GM18502 (cell line): ENCODE data around the gene C18orf63.

ENCODE experiments used
- ATAC-seq: cut with Tn5 transposase; IDR thresholded peaks from one replicate; pipeline ENCODE4 v1.9.1; 2021; ENCODE audit warnings: mild to moderate bottlenecking; ENCODE audit not compliant: unreplicated experiment, poor library complexity

C18orf63 gene

GRCh38 chr18:74368901-74369705, 53.5 kb downstream of the C18orf63 start:
- ATAC-seq: no peak

DNA sequence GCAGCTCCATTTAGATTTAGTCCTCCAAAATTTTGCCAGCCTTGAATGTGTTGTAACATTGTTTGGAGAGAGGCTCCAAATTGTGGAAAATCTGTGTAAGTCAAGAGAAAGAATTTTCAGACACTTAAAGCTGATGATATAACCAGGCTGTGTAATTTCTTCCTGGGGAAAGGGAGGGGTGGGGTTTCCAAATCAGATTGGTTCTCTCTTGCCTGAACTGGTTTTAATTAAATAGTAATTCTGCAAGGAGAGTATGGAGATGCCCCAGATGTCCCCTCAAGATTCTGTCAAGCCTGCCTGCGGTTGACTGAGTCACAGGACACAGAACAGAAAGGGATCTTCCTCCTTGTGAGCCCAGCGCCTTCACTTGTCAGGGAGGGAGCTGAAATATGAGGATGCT, 54.5 kb downstream of the C18orf63 start:
- no peak for ATAC-seq

GRCh38 chr18:74373428-74373827, 57.8 kb downstream of the C18orf63 start:
- ATAC-seq: no peak

DNA sequence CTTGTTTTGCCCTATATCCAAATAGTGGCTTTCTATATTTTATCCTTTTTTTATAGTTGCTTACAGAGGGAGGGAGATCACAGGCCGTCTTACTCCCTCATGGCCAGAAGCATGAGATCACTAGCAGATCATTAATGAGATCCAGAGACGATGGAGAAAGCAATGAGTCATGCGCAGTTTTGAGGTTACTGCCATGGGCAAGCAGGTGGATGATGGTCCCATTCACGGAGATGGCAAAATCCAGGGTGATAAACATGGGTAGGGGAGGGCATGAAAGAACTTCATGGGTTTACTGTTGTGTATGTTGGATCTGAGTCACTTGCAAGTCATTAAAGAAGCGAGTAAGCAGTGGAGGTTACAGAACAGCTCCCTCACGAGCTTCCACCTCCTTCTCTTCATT, 60.4 kb downstream of the C18orf63 start:
- ATAC-seq: no peak

DNA sequence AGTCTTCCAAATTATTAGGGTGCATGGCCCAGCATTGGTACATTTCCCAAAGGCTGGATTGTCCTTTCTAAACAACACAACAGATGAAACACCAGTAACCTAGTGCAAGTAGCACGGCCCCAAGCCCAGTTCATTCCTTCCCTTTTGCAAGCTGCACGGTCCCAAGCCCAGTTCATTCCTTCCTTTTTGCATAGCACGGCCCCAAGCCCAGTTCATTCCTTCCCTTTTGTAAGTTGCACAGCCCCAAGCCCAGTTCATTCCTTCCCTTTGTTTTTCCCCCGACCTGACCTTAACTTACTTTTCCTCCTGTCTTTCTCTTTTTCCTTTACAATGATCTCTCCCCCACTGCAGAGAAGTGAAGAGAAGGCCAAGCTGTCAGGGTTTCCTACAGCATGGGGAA, 60.9 kb downstream of the C18orf63 start:
- ATAC-seq: no peak

- ATAC-seq: peak; percentile 14
Observed at GRCh38 chr18:74377776-74378175, 62.1 kb downstream of the C18orf63 start.

- peak; percentile 62 for ATAC-seq
Observed at GRCh38 chr18:74378179-74378682, 62.6 kb downstream of the C18orf63 start.

DNA sequence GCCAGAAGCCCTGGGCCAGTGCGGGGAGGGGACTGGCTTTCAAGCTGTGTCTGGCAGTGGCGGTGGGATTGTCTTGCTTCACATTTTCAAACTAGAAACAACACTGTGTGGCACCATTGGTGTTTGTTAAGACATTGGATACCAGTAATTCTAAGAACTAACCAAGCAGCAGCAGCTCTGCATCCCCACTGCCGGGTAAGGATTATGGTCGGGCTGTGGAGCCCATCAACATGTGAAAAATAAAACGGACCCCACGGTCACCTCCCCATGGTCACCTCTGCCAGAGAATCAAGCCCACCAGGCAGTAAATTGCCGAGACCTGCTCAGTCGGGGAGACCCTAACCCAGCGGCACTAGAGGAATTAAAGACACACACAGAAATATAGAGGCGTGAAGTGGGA, 65.3 kb downstream of the C18orf63 start:
- no peak for ATAC-seq

DNA sequence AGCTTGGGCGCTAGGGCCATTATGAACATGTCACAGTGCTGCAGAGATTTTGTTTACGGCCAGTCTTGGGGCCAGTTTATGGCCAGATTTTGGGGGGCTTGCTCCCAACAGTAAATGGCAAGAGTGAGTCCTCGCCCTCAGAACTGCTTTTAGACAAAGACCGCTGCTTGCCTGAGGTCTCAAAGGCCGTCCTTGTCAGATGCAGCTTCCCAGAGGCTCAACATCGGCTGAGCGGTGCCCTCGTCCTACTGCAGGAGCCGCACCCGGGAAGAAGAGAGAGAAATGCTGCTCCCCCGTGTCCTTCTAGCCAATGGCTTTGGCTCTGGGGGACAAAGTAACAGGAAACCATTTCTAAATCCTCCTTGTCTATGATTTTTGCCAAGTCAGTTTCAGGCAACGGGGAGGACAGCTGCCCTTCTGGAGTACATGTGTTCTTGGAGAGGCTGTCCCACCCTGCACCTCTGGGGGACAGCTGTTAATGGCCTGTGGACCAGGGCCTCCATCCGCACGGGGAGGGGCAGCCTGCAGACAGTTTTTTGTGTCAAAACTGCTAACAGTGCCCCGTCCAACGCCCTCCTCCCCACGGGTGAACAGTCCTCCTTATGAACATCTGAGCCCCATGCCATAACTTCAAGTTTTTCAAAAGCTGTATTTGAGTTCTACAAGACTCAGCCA, 66.1 kb downstream of the C18orf63 start:
- ATAC-seq: no peak

DNA sequence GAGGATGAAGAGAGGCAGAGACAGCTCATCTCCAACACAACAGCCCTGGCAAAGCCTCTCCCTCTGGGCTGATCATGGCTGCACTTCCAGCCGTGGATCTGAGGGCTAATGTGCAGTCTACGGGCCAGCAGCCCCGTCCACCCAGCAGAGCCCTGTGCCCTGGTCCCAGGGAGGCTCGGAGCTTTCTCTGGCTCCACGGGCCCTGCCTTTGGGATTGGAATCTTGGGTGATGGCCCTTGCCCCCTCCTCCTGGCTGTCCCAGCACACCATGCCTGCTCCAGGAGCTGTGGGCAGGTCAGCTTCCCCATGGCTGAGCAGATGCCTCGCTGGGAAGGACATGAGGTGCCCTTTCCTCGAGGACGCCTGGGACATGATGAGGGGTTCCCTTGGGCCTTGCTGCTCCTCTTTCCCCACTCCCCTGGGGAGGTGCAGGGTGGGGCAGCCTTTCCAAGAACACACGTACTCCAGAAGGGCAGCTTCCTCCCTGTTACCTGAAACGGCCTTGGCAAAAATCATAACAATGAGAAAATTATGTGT, 66.9 kb downstream of the C18orf63 start:
- ATAC-seq: no peak

DNA sequence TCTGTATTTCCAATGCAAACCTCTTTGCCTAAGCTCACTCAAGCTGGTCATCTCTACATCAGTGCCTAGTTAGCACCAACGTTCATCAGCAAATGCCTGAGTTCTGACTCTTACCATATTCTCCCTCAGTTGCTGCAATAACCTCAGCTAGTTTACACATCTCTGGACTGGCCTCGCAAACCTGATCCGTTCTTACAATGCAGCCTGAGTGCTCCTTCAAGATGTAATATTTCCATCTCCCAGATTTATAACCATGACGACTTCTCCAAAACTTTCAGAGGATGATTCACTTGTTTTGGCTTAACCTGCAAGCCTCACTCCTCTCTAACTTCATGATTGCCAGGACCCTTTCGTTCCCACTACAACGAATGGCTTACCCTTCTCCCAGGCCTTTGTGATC, 71.7 kb downstream of the C18orf63 start:
- no peak for ATAC-seq

- ATAC-seq: no peak
Observed at GRCh38 chr18:74388227-74388626, 72.6 kb downstream of the C18orf63 start.

- no peak for ATAC-seq
Observed at GRCh38 chr18:74389171-74389927, 73.7 kb downstream of the C18orf63 start.

GRCh38 chr18:74389991-74390390, 74.4 kb downstream of the C18orf63 start:
- ATAC-seq: no peak

DNA sequence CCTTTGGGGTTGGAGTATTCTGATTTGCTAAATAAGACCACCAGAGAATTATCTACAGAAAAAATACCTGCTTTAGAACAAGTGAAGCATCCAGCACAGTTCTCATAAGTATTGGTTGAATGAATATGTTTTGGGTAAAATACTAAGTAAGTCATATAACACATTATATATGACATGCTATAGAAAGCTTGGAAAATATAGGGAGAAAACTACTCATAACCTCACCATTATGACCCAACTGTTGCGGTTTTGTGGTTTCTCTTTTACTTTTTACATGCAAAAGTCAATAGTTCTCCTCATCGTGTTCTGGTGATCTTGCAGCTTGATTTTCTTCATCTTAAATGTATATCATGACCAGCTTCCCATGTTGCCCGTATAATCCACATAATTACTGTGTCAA, 75.3 kb downstream of the C18orf63 start:
- no peak for ATAC-seq

DNA sequence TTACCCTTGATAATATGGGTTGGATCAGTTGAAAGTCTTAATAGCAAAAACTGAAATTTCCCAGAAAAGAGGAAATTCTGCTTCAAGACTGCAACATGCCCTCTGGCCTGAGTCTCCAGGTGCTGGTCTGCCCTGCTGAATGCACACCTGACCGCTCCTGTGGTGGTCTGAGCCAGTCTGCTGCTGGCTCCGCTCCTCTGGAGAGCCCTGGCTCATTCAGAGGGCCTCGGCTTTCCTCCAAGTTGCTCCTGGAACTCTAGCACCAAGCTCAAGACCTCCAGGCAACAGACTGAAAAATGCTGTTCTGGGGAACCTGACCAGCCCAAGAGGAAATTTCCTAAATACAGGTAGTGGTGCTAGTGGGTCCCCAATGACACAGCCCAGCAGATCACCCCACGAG, 76.7 kb downstream of the C18orf63 start:
- ATAC-seq: no peak

- ATAC-seq: no peak
Observed at GRCh38 chr18:74395006-74395405, 79.4 kb downstream of the C18orf63 start.

- ATAC-seq: no peak
Observed at GRCh38 chr18:74395648-74396154, 80.1 kb downstream of the C18orf63 start.

- no peak for ATAC-seq
Observed at GRCh38 chr18:74396171-74397169, 80.8 kb downstream of the C18orf63 start.
